GM12864 (cell line): ENCODE results near the gene ADAMTS2.

Experiments
- DNase-seq: peaks from one replicate; pipeline ENCODE4 v3.0.0-alpha.2; 2011; ENCODE audit warnings: low read depth
- H3K4me3 ChIP-seq: 2 replicates; pipeline ENCODE4 v1.5.1; 2011; ENCODE audit warnings: mild to moderate bottlenecking, low read depth, low read length, control low read depth
- TF ChIP-seq, protein P1 (sequence below): IDR thresholded peaks from 2 replicates; pipeline ENCODE4 v1.5.1; 2011; ENCODE audit warnings: low read depth, mild to moderate bottlenecking, moderate library complexity, low read length, control low read depth, inconsistent platforms; ENCODE audit errors: missing control alignments

ADAMTS2 gene

DNA sequence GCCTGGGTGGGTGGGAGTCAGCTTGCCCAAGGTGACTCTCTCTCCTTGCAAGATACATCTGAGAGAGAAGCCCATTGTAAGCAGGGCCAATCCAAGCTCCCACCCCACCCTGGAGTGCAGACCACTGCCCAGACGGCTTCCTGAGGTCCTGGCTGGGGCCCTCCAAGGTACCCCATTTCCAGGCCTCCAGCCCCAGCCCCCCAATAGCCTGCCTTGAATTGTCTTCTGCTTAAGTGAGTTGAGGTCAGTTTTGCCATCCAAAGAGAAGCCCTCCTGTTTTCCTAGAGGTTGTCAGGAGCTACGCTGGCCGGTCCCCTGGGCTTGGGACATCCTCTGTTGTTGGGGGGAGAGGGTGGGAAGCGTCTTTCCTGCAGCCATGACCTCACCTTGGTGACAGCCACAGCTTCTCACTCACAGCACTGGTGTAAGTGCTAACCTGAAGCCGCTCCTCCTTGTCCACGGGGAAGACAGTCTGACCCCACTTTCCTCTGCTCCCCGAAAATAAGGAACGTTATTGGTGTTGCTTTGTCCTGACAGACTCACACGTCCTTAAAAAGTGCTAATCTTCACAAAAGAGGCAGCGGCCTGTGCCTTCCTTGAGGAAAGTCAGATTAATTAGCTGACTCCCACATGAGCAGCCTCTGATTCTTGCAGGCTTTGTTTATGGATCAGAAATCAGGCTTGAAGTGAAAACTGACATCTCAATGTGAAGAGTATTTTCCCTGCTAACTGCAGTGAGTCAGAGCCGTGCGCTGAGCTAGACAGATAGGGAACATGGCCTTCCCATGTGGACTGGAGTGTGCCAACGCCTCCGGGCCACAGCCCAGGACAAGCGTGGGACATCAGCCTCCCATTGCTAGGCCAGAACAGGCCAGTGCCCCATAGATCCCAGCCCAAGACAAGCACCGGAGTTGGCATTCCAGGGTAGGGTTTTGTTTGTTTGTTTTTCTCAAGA, 52.3 kb downstream of the ADAMTS2 start:
- TF ChIP-seq, protein P1, sequence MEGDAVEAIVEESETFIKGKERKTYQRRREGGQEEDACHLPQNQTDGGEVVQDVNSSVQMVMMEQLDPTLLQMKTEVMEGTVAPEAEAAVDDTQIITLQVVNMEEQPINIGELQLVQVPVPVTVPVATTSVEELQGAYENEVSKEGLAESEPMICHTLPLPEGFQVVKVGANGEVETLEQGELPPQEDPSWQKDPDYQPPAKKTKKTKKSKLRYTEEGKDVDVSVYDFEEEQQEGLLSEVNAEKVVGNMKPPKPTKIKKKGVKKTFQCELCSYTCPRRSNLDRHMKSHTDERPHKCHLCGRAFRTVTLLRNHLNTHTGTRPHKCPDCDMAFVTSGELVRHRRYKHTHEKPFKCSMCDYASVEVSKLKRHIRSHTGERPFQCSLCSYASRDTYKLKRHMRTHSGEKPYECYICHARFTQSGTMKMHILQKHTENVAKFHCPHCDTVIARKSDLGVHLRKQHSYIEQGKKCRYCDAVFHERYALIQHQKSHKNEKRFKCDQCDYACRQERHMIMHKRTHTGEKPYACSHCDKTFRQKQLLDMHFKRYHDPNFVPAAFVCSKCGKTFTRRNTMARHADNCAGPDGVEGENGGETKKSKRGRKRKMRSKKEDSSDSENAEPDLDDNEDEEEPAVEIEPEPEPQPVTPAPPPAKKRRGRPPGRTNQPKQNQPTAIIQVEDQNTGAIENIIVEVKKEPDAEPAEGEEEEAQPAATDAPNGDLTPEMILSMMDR, result no peak
- DNase-seq, result no peak
- no peak overlapping the region for H3K4me3 ChIP-seq

DNA sequence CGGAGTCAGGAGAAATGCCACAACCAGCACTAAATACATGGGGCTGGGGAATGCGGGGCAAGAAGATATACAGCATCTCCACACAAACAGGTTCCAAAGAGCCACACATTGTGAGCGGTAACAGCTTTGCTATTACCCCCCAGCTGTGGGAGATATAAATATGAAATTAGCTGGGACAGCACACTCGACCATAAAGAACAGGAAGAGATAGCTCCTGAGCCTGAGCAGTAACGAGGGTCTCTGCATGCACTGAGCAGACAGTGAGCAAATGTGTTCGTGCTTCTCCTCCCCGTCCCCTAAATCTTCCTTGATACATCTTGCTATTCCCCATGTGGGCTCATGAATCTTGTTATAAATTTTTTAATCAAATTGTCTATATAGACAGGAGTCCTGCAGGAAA, 53.1 kb downstream of the ADAMTS2 start:
- no peak for DNase-seq
- TF ChIP-seq, protein P1, result no peak
- no peak overlapping the region for H3K4me3 ChIP-seq

DNA sequence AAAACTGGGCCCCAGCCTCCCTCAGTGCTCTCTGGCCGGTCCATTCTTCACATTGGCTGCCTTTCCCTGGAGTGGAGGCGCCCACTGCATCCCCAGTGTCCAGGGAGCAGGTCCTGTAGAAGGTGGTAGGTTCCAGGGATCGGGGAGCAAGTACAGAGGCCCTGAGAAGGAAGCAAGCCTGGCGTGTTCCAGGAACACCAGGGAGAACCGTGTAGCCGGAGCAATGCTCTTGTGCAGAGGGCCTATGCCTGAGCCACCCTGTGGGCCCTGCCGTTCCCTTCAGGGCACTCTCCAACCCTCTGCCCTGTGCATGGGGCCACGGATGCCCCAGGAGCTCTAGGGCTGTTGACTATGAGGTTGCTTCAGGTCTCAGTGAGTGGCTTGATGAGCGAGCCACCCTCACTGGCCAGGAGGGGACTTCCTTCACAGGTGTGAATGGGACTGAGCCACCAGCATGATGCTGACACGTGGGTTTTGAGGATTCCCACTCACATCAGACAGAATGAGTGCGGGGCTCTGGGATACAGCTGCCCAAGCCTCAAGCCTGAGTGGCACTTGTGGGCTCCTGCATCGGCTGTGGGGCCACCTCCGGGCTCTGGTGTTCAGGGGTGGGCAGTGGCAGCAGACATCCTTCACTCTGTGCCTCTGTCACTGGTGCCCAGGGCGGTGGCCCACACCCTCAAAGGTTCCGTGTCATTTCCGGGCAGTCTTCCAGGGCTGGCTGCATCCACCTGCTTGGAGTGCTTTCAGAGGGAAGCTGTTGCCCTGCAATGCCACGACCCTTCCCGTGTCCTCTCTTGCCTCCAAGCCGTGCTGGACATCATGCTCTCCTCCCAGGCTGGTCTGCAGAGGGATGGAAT, 54.4 kb downstream of the ADAMTS2 start:
- TF ChIP-seq, protein P1, result no peak
- no peak overlapping the region for H3K4me3 ChIP-seq
- DNase-seq, result no peak

DNA sequence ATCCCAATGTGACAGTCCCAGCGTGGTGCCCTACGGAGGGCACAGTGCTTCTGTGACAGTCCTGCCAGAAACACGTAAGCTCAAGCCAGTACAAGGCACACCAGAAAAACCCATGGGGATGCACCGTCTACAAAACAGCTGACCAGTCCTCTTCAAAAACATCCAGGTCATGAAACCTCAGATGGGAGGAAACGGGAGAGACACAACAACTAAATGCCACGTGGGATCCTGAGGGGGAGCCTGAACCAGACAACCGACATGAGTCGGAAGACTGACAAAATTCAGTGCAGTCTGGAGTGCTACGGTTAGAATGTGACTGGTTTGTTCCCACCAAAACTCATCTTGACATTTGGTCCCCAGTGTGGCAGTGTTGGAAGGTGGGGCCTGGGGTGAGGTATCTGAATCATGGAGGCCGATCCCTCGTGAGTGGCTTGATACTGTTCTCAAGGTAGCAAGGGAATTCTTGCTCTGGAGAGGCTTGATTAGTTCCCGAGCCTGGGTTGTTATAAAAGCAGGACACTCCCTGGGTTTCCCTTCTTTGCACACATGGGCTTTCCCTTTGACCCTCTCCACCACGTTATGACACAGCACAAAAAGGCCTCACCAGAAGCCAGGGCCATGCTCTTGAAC, 55.4 kb downstream of the ADAMTS2 start:
- no peak for DNase-seq
- TF ChIP-seq, protein P1, result no peak
- no peak overlapping the region for H3K4me3 ChIP-seq

DNA sequence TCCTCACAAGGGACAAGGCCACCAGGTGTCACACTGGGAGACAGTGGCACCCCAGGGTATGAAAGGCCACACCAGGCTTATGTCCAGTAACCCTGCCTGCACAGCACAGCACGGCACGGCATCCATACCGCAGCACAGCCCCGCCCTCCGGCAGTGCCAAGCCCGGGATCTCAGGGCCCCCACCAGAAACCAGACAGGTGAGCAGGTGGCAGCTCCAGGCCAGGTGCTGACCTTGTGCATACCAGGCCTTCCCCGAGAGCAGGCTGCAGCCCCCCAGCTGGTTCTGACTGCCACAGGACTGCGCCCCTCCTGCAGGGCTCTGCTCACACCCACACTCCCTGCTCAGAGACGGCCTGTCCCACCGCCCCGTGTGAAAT, 56.5 kb downstream of the ADAMTS2 start:
- no peak overlapping the region for H3K4me3 ChIP-seq
- TF ChIP-seq, protein P1, result no peak
- DNase-seq, result no peak

DNA sequence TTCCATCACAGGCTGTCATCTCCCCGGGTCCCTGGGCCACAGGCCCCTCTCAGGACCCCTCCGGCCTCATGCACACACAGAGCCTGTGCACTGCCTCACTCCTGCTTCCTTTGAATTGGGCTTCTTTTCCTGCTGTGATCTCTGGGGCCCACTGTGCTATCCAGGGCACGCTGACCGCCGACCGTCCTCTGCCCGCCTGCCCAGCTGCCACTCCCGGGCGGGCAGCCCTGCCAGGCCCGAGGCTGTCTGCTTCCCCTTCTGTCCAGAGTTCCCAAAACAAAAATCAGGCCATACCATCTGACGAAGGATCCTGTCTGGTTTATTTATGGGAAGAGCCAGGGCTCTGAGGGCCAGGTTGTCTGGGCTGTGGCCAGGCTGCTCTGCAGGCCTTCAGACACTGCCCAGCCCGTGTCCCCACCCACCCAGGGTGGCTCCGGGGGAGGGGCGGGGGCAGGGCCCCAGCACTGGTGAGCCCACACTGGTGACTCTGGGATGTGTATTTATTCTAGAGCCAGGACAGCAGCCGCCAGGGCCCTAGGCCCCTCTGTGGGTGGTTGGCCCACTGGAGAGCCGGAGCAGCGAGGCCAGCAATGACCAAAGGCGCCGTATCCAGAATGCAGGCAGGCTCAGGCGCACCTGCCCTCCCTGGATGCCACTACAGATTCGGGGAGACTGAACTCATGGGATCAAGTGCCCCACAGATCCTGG, 57.0 kb downstream of the ADAMTS2 start:
- no peak for DNase-seq
- no peak overlapping the region for H3K4me3 ChIP-seq
- TF ChIP-seq, protein P1, result no peak
